Aorta (tissue), 5 donors: ENCODE data around the gene TOMM5. TPM values are rescaled to one million over a fixed set of nuclear protein-coding genes. Genes with fewer than 3 reads are reported as not detected.

Experiments
- ATAC-seq: fragments of 200-7000 bp; cut with Tn5 transposase; one replicate; pipeline ENCODE4 v1.9.1; 2022; ENCODE audit warnings: moderate library complexity; ENCODE audit not compliant: low FRiP score
- DNase-seq, 2 donors: peaks; one replicate each; pipeline ENCODE4 v3.0.0-alpha.2; 2020
- H3K27ac ChIP-seq, 2 donors: one replicate each; pipeline ENCODE4 v1.5.1; 2013; ENCODE audit warnings: low read length in 2 of 2, mild to moderate bottlenecking in 2 of 2, moderate library complexity in 2 of 2, control low read depth in 1 of 2, inconsistent platforms in 1 of 2, low read depth in 1 of 2
- H3K27me3 ChIP-seq, 2 donors: one replicate each; pipeline ENCODE4 v1.6.1; 2013; ENCODE audit warnings: control low read depth in 1 of 2, low read length in 1 of 2, mild to moderate bottlenecking in 1 of 2, moderate library complexity in 1 of 2; ENCODE audit not compliant: insufficient read depth in 2 of 2, control insufficient read depth in 1 of 2
- H3K36me3 ChIP-seq, 2 donors: one replicate each; pipeline ENCODE4 v1.6.1; 2013; ENCODE audit warnings: control low read depth in 1 of 2, low read length in 1 of 2, mild to moderate bottlenecking in 1 of 2; ENCODE audit not compliant: insufficient read depth in 2 of 2, control insufficient read depth in 1 of 2
- H3K4me1 ChIP-seq, 2 donors: one replicate each; pipeline ENCODE4 v1.6.1; 2013; ENCODE audit warnings: low read length in 2 of 2, control low read depth in 1 of 2, mild to moderate bottlenecking in 1 of 2, moderate library complexity in 1 of 2; ENCODE audit not compliant: insufficient read depth in 2 of 2, control insufficient read depth in 1 of 2
- H3K4me3 ChIP-seq, 2 donors: one replicate each; pipeline ENCODE4 v1.5.1; 2013; ENCODE audit warnings: low read length in 2 of 2, control low read depth in 1 of 2, mild to moderate bottlenecking in 1 of 2
- H3K9me3 ChIP-seq: one replicate; pipeline ENCODE4 v1.6.1; 2013; ENCODE audit warnings: mild to moderate bottlenecking, low read length; ENCODE audit not compliant: control insufficient read depth
- WGBS, 2 donors: extraction: QIAGEN DNeasy Blood & Tissue Kit; methylation state at CpG; one replicate each; pipeline ENCODE4 v1.1.7; 2013; 5-methylcytosine and 5-hydroxymethylcytosine counted together
- intact Hi-C, 2 donors: fragments of 100-400 bp; cut with DNase I; formaldehyde crosslinking; loops; one replicate each; pipeline versions ENCODE4 v1.14.2 to v1.15.0; 2022
- polyA plus RNA-seq, 2 donors: library from polyadenylated mRNA; stranded (reverse); fragments of 200-250 nt; gene quantifications; one replicate each; pipeline ENCODE4 v1.2.3, GENCODE V29; 2013
- total RNA-seq, 2 donors: library from RNA; stranded (reverse); fragmentation: NEBNext Ultra II Directional; extraction: Animal tissue kit (Norgen Biotek cat#: 25700); gene quantifications; one replicate each; pipeline ENCODE4 v1.2.1, GENCODE V29; 2021
- donor health status: healthy with polysubstance abuse.
- donor health status: Bipolar disorder and iron deficiency.
- donor health status: DM: no; HTN: no; CAD: no.
- donor health status: DM: no; HTN: no; CAD: no.
- donor health status: DM: yes; HTN: yes; CAD: no.

TOMM5 gene
- total and polyA plus RNA-seq, 4 donors, result 39.8 to 171 (median 63.6) TPM

- no peaks in the 10 kb centered on the region for H3K27me3 ChIP-seq
- no peak overlapping the region for H3K27ac ChIP-seq
- DNase-seq (no peak), ATAC-seq (no peak)
- 91 to 97% methylated on average over 3 of the region's 3 CpGs for WGBS, 2 donors
- H3K4me3 ChIP-seq, result no peak overlapping the region
- H3K36me3 ChIP-seq, result no peaks in the 10 kb centered on the region
- no peaks in the 10 kb centered on the region for H3K9me3 ChIP-seq
- no peaks in the 10 kb centered on the region for H3K4me1 ChIP-seq
- intact Hi-C loops, result loop anchor here in 1 of 2 donors (10.0 kb wide), 1 partner anchor 53 kb away; no protein-coding TSS in a partner anchor
Measured at GRCh38 chr9:37551468-37551867, 40.9 kb downstream of the TOMM5 start.

GRCh38 chr9:37550781-37551180 lies 41.6 kb downstream of the TOMM5 start:
- ATAC-seq, result no peak
- WGBS, 2 donors, result 87 to 95% methylated on average over 1 of the region's 1 CpG
- intact Hi-C loops, result loop anchor here in 1 of 2 donors (10.0 kb wide), 1 partner anchor 54 kb away; no protein-coding TSS in a partner anchor

GRCh38 chr9:37549527-37549926 lies 42.9 kb downstream of the TOMM5 start:
- H3K36me3 ChIP-seq, result no peaks in the 10 kb centered on the region
- intact Hi-C loops, result no loop called here
- no peak for DNase-seq
- H3K4me1 ChIP-seq, result no peaks in the 10 kb centered on the region
- no peak for ATAC-seq
- H3K9me3 ChIP-seq, result no peaks in the 10 kb centered on the region
- H3K27me3 ChIP-seq, result no peaks in the 10 kb centered on the region
- H3K27ac ChIP-seq, result no peak overlapping the region
- H3K4me3 ChIP-seq, result no peak overlapping the region

More at GRCh38 chr9:37550781-37551180, 41.6 kb downstream of the TOMM5 start:
- Histone ChIP-seq H3K4me3 (no peak overlapping the region), H3K9me3 (no peaks in the 10 kb centered on the region), H3K27ac (no peak overlapping the region), H3K27me3 (no peaks in the 10 kb centered on the region), H3K36me3 (no peaks in the 10 kb centered on the region), H3K4me1 (no peaks in the 10 kb centered on the region)
- no peak for DNase-seq

- ATAC-seq (no peak), DNase-seq (no peak)
- H3K36me3 ChIP-seq, result no peaks in the 10 kb centered on the region
- H3K27me3 ChIP-seq, result no peaks in the 10 kb centered on the region
- 97% methylated on average over 5 of the region's 5 CpGs for WGBS, 2 donors
- intact Hi-C loops, result no loop called here
- H3K4me3 ChIP-seq, result no peak overlapping the region
- H3K27ac ChIP-seq, result no peak overlapping the region
- H3K4me1 ChIP-seq, result no peaks in the 10 kb centered on the region
- no peaks in the 10 kb centered on the region for H3K9me3 ChIP-seq
Measured at GRCh38 chr9:37547328-37547878, 45.0 kb downstream of the TOMM5 start.

- intact Hi-C loops, result no loop called here
- DNase-seq (no peak), ATAC-seq (no peak)
- Histone ChIP-seq H3K27me3 (no peaks in the 10 kb centered on the region), H3K9me3 (no peaks in the 10 kb centered on the region), H3K4me3 (no peak overlapping the region), H3K27ac (no peak overlapping the region), H3K36me3 (no peaks in the 10 kb centered on the region), H3K4me1 (no peaks in the 10 kb centered on the region)
- WGBS, 2 donors, result 95 to 96% methylated on average over 1 of the region's 1 CpG
Measured at GRCh38 chr9:37543468-37543867, 48.9 kb downstream of the TOMM5 start.

GRCh38 chr9:37542895-37543294 lies 49.5 kb downstream of the TOMM5 start:
- Histone ChIP-seq H3K4me3 (no peak overlapping the region), H3K9me3 (no peaks in the 10 kb centered on the region), H3K27ac (no peak overlapping the region), H3K27me3 (no peaks in the 10 kb centered on the region), H3K4me1 (no peaks in the 10 kb centered on the region), H3K36me3 (peaks cover 0 to 4% of the 10 kb centered on the region in 2 donors)
- intact Hi-C loops, result no loop called here
- ATAC-seq (no peak), DNase-seq (no peak)
- 80 to 86% methylated on average over 1 of the region's 1 CpG for WGBS, 2 donors

GRCh38 chr9:37542488-37542887 lies 49.9 kb downstream of the TOMM5 start:
- ATAC-seq (no peak), DNase-seq (no peak)
- intact Hi-C loops, result no loop called here
- Histone ChIP-seq H3K36me3 (peaks cover 0 to 7% of the 10 kb centered on the region in 2 donors), H3K27ac (no peak overlapping the region), H3K4me3 (no peak overlapping the region), H3K4me1 (no peaks in the 10 kb centered on the region), H3K9me3 (no peaks in the 10 kb centered on the region), H3K27me3 (no peaks in the 10 kb centered on the region)
- 98 to 99% methylated on average over 6 of the region's 6 CpGs for WGBS, 2 donors

GRCh38 chr9:37541465-37541864 lies 50.9 kb downstream of the TOMM5 start:
- Histone ChIP-seq H3K4me1 (no peaks in the 10 kb centered on the region), H3K36me3 (peaks cover 2 to 10% of the 10 kb centered on the region in 2 donors), H3K27me3 (no peaks in the 10 kb centered on the region), H3K9me3 (no peaks in the 10 kb centered on the region), H3K4me3 (no peak overlapping the region), H3K27ac (no peak overlapping the region)
- DNase-seq (no peak), ATAC-seq (no peak)
- intact Hi-C loops, result no loop called here
- WGBS, 2 donors, result 97 to 98% methylated on average over 8 of the region's 8 CpGs

- no peak overlapping the region for H3K4me3 ChIP-seq
- DNase-seq (peak in 1 of 2 donors; percentile 67), ATAC-seq (no peak)
- intact Hi-C loops, result no loop called here
- peak overlapping the region in 1 of 2 donors; percentile 3 for H3K27ac ChIP-seq
- WGBS, 2 donors, result 17 to 22% methylated on average over 3 of the region's 3 CpGs
- no peaks in the 10 kb centered on the region for H3K9me3 ChIP-seq
- no peaks in the 10 kb centered on the region for H3K4me1 ChIP-seq
- peaks cover 5 to 12% of the 10 kb centered on the region in 2 donors for H3K36me3 ChIP-seq
- H3K27me3 ChIP-seq, result no peaks in the 10 kb centered on the region
Measured at GRCh38 chr9:37540634-37541033, 51.8 kb downstream of the TOMM5 start.
